GM19372 (cell line): Measurements from ENCODE around the gene MLIP.
"Not testable (repeated sequence)": the region's sequence is repeated elsewhere in the genome, so short reads cannot be mapped to it uniquely, and the experiment has no call there.

Experiments used
- ATAC-seq: cut with Tn5 transposase; IDR thresholded peaks from one replicate; pipeline ENCODE4 v1.9.1; 2021; ENCODE audit warnings: mild to moderate bottlenecking, low read depth, moderate library complexity; ENCODE audit not compliant: unreplicated experiment

MLIP gene, protein sequence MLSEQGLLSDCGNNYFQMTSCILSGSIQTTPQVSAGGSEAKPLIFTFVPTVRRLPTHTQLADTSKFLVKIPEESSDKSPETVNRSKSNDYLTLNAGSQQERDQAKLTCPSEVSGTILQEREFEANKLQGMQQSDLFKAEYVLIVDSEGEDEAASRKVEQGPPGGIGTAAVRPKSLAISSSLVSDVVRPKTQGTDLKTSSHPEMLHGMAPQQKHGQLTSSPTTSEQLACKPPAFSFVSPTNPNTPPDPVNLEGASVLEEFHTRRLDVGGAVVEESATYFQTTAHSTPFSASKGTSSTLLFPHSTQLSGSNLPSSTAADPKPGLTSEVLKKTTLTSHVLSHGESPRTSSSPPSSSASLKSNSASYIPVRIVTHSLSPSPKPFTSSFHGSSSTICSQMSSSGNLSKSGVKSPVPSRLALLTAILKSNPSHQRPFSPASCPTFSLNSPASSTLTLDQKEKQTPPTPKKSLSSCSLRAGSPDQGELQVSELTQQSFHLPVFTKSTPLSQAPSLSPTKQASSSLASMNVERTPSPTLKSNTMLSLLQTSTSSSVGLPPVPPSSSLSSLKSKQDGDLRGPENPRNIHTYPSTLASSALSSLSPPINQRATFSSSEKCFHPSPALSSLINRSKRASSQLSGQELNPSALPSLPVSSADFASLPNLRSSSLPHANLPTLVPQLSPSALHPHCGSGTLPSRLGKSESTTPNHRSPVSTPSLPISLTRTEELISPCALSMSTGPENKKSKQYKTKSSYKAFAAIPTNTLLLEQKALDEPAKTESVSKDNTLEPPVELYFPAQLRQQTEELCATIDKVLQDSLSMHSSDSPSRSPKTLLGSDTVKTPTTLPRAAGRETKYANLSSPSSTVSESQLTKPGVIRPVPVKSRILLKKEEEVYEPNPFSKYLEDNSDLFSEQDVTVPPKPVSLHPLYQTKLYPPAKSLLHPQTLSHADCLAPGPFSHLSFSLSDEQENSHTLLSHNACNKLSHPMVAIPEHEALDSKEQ

DNA sequence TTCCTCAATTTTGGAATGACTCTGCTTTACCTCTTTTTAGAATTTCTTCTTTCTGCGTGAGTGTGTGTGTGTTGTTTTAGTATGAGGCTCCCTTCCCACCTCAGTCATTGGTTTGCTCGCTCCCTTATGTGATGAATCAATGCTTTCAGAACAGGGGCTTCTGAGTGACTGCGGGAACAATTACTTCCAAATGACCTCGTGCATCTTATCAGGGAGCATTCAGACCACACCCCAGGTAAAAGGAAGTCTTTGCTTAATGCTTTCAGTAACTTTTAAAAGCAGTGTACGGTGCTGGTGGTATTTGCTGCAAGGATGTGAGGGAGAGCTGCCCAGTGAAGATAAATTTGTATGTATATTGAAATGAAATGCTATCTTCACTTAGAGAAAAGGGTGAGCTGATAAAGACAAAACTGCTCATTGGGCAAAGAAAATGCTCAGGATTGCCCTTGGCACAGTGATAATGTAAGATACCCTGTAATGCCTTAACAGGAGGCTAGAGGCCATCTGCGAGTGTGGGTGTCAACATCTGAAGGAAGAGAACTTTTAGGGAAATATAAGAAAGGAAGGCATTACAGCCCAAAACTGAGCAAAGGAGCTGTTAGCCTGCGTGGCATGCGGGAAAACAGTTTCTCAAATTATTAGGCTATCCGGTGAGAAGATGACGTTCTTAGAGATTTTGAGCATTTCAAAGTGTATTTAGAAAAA is at the start of gene MLIP:
Gene MLIP, plus strand, starts transcription at position 103 of the 705 bp plus-strand sequence. Its CDS starts 37 bp downstream, at position 140.
- no peak for ATAC-seq

DNA sequence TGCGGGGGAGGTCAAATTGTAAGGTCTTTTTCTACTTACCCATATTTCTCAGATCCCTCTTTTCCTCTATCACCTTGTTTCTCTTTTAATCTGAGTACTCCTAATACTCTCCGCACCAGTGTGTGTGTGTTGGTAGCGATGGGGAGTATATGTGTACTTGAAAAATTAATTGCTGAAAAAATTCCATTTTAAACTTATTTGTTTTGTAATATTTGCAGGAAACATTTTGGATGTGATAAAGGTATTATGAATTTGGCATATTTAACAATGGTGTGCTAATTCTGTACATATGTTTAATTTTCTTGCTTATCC is 48.1 kb upstream of the MLIP start:
- no peak for ATAC-seq

DNA sequence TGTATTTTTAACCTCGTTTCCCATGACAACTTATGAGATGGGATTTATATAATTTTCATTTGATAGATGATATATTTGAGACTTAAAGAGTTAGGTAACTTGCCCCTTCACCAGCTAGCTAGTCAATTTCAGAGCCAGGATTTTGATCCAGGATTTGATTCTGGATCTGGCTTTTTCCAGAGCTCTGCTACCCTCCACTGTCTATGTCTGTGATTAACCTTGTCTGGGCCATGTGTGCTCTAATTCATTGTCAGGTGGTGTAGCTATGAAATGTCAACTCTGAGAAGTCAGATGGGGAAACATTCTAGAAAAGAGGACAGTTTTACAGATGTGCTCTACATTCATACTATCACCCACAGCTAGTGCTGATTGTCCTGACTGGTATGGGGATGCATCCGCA is 42.5 kb upstream of the MLIP start:
- no peak for ATAC-seq

DNA sequence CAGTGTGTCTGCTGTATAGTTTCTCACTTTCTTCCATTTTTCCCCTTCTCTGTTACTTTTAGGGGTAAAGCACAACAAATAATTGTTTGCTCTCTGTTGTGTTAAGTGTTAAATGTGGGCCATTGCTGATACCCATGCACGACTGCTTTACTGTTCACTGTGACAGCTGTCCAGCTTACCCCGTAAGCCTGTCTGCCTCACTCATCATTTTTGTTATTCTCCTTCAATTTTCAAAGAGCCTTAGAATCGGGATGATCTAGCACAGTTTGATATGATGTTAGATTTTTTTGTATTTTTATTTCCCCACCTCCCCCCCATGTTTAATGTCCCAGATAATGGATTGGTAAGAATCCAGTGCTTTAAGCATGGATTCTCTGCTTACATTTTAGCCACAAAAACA is 41.2 kb upstream of the MLIP start:
- ATAC-seq, result no peak

DNA sequence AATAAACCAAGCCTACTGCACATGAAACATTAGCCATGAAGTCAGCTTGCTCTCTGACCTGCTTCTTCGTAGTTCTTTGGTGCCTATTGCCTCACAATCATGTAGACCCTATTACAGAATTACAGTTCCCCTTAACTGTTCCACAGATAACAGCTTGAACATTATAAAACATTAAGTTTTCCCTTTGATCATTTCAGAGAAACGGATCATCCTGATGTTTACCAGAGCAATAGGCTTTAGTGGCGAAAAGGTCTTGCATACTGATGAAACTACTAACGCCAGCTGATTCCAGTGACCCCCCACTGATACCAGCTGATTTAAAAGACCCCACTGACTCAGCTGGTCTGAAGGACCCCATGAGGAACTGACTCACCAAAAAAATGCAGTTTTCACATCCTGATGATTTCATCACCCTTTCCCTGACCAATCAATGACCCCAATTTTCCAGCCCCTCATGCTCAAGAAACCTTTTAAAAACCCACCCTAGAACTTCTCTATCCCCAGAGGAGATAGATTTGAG is 39.4 kb upstream of the MLIP start:
- no peak for ATAC-seq

DNA sequence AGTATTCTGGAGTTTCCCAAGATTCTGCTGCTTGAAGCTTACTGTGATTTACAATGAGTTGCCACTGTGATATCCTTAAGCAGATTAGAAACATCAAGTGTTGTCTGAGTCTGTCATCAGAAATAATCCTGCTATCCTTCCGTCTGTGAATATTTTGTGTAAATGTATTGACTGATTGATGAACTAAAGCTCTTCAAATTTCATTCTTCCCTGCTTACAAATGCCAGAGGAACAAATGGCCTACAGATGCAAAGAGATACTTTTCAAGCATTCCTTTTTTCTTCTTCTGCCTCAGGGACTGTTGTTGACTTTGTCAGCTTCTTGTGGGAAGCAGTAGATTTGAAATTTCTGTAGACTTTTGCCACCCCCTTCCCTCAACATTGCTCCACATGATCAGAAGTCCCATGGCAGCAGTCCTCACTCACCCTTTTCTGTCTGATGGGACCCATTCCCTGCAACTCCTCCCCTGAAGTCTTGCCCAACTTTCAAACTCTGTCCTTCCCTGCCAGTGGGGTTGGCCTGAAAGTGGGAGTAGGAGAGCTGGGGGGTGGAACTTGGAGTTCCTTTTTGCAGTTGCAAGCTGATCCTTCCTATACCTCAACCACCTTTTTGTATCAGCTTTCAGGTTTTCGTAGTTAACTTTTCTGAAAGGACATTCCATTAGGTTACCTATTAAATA is 38.5 kb upstream of the MLIP start:
- no peak for ATAC-seq

DNA sequence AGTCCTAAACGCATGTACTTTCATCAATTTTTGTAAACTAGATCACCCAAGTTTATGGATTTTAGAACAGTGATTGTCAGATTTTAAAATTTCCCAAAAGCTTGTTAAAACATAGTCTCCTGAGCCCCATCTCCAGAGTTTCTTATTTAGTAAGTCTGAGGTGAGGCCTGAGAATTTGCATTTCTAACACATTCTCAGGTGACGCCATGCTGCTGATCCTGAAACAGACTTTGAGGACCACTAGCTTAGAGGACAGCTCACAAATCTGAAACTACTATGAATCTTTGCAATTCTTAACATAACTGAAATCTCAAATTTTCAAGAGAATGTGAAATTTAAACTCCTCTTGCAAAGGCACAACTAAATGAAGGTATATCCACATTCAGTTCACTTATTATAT is 37.8 kb upstream of the MLIP start:
- no peak for ATAC-seq

DNA sequence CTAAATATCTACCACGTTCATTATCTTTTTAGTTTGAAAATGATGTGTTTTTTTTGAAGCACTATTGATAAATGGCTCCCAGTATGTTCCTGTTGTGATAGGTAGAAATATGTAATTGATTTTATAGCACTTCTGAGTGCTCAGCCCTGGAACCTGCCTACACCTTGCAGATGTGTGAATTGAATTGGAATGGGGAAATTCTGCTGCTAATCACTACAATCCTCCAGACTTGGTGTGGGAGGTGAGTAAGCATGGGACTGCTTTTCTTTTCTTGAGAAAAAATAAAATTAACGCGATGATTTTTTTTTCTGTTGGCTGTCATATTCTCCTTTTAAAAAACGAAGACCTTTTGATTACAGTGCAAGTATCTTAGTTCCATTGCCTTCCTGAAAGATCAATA is 37.1 kb upstream of the MLIP start:
- ATAC-seq, result no peak

DNA sequence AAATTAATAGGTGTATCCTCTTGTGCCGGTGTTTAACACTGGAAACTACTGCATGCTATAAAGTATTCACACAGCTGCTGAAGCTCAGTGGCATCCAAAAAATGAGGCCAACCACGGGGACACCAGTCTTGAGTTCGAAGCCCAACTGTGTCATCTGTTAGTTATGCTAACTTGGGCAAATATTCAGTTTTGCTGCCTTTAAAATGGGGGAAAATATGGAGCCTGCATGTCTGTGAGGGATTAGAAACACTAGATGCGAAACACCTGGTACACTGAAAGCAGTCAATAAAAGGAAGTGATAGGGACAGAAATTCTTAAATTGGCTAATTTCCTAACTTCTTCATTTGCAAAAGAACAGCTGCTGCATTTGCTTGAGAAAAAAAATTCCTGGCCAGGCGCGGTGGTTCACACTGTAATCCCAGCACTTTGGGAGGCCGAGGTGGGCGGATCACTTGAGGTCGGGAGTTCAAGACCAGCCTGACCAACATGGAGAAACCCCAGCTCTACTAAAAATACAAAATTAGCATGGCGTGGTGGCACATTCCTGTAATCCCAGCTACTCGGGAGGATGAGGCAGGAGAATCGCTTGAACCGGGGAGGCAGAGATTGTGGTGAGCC is 36.6 kb upstream of the MLIP start:
- no peak for ATAC-seq

DNA sequence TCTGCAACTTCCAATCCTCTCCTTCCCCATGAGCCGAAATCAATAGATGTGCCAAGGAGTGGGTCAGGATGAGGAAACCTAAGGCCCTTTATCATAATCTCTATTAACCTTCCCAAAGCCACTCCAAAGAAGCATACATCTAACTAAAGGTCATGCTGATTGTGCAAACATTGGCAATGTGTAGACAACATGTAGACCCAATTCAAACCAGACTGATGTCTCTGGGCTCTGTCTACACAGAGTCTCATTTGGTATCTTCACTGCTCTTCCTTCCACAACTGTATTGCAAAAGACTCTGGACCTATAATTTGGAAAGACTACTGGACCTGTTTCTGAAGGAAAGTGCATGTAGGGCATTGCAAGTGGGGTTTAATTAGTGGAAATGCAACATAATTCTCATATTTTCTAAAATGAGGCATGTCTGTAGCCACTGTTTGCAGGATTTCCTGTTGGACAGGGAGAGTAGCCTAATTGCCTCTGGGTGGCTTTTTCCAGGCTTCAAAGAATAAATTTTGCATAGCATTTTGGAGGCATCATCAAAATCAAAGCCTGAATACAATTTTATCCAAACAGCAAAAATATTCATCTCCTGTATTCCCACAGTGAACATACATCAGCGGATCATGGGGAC is 35.0 kb upstream of the MLIP start:
- ATAC-seq, result no peak

DNA sequence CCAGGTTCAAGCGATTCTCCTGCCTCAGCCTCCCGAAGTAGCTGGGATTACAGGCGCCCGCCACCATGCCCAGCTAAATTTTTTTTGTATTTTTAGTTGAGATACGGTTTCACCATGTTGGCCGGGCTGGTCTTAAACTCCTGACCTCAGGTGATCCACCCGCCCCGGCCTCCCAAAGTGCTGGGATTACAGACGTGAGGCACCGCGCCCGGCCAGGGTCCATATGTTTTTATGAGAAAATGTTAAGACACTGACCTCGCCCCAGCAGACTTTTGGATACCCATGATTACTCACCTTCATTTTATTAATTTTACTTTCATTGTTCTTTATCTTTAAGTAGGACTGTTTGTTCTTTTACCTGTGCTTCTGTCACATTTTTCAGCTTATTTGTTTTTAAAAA is 29.7 kb upstream of the MLIP start:
- ATAC-seq, result not testable (repeated sequence)

DNA sequence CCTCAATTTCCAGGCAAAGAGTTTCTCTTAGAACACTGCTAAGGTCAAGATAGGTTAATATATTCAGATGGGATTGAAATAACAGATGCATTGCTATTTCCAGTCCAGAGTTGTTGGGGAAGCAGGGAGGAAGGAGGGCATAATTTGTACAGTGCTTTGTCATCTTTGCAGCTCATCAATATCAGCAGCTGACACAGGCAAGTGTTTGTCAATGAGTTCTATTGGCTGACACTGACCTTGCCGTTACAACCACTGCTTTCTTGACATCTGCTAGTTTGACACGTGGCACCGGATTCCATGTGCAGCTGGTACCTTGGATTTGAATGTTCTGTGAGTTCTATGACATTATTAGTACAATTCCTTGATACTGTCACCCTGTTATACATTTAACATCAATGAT is 28.0 kb upstream of the MLIP start:
- ATAC-seq, result no peak

DNA sequence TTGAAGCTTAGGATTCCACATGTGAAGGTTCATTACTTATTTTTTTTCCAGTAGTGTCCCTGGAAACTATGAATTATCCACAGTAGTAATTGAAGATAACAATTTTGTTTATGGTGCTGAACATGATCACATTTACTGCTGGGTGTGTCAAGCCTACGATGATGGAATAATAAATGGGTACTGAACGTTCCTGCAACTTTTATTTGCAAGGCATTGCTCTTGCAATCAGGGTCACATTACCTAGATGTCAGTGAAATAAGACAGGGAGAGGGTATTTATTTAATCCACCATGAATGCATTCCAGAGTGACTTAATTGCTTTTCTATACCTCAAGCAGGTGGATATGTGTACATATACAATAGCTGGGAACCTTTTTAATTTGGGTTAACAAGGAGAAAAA is 27.0 kb upstream of the MLIP start:
- ATAC-seq, result no peak

DNA sequence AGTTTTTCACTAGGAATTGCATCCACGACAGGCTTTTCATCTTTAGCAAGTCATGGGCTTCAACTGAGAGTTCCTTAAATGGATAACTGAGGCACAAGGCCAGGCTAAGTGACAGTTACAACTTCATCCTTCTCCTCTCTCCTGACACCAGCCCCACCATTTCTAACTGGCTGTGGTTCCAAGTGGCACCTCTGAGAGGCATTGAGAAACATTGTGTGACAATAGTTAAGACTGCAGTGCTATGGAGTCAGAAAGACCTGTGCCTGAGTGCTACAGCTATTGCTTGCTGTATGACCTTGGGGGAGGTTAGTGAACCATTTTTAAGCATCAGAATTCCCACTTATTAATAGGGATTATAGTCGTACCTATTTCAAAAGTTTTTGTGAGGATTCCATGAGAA is 26.2 kb upstream of the MLIP start:
- no peak for ATAC-seq

DNA sequence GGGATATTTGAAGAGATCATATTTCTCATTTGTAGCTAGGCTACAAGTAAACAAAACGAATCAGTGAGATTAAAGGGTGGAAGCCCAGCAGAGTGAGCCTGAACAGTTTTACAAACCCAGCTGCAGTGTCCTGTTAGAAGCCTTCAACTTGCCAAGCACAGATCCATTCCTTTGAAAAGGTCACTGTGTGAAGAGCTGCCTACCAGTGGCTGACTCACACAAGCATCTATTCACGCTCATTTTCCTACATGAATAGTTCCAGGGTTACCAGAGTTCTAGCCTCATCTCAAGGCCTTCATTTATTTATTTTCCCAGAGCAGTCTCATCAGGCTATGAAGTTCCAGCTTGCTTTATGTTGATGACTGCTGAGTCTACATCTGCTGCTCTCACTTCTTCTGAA is 25.7 kb upstream of the MLIP start:
- no peak for ATAC-seq

DNA sequence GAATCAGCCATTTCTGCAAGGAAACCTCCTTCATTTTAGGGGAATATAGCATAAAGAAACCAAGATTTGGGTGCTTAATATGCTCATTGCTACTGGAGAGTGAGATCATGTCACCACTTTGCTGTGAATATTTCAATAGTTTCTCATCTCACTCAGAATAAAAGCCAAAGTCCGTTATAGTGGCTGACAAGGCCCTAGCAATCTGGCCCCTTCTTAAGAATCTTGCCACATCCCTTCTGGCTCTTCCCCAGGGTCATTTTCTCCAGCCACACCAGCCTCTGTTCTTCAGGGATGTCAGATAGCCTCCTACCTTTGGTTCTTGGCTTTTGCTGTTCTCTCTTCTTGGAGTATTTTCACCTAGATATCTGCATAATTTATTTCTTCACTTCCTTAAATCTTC is 24.8 kb upstream of the MLIP start:
- ATAC-seq, result no peak

DNA sequence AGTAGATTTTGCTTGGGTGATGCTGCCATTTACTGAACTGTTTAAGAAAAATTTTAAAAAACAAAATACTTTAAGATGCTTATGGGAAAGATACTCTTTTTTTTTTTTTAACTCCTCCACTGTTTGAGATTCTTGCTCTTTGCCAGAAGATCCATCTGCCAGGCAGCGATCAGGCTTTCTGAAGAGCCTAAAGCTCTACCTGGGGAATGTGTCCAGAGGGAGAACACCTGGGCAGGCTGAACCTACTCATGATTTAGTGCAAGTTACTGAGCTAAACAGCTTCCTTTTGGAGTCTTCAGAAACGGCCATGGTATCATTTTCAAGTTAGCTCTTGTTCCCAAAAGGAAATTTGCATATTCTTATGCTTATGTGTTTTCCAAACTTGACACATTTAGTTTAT is 23.5 kb upstream of the MLIP start:
- ATAC-seq, result no peak

DNA sequence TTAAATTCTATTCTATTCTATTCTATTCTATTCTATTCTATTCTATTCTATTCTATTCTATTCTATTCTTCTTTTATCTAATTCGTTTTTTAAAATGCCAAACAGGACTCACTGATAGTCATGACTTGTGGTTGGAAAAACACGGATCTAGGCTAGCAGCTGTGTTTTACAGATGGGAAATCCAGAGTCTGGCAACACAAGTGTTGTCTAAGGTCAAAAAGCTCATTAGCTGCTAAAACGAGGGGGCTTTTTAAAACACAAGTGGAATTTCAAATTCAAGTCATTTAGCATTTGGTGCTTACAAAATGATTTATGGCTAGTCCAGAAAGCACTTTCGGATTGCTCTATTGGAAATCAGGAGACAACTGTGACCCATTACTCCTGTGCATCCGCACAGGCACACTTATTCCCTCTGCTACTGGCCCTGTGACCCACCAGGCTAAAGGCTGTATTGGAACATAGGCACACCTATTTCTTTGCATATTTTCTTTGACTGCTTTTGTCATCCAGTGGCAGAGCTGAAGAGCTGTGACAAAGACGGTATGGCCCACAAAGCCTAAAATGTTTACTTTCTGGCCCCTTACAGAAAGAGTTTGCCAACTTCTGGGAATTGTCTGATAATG is 17.8 kb upstream of the MLIP start:
- ATAC-seq, result no peak

DNA sequence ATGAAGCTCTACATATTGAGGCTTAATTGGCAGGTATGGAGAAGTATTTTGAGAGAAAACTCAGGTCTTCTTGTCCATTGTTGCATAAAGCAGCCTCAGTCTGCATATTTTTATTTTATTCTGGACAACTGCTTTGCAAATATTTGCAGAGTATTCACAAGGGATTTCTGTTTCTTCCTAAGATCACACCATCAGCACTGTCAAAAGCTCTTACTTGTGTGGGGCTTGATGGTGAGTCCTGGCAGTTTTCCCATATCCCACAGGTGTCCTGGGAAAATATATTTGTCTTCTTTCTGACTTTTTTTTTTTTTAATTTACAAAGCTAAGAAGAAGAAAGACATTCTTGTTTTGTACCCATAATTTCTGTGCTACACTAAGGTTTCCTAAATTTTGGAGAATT is 16.9 kb upstream of the MLIP start:
- ATAC-seq, result no peak
